Vagina (tissue), 2 donors: Measurements from ENCODE around the gene NRAP. TPM values are rescaled to one million over a fixed set of nuclear protein-coding genes. Genes with fewer than 3 reads are reported as not detected.

ENCODE experiments used
- DNase-seq, 2 donors: peaks; one replicate each; pipeline ENCODE4 v3.0.0-alpha.2; 2017; ENCODE audit errors: extremely low spot score in 2 of 2
- H3K27ac ChIP-seq: fragments of 200-600 bp; sonication (generic); one replicate; pipeline ENCODE4 v1.5.1; 2019
- H3K27me3 ChIP-seq: fragments of 200-600 bp; sonication (generic); one replicate; pipeline ENCODE4 v1.5.1; 2019
- H3K36me3 ChIP-seq, 2 donors: fragments of 200-600 bp; sonication (generic); one replicate each; pipeline ENCODE4 v1.5.1; 2017 to 2019
- H3K4me1 ChIP-seq: fragments of 200-600 bp; sonication (generic); one replicate; pipeline ENCODE4 v1.5.1; 2019
- H3K4me3 ChIP-seq, 2 donors: fragments of 200-600 bp; sonication (generic); 1 replicate in 1 of 2; 2 replicates in 1 of 2; pipeline ENCODE4 v1.5.1; 2016 to 2019
- H3K9me3 ChIP-seq: fragments of 200-600 bp; sonication (generic); one replicate; pipeline ENCODE4 v1.5.1; 2019
- CTCF ChIP-seq, 3 experiments: fragments of 450-650 bp in 2 of 3; fragments of 200-600 bp in 1 of 3; sonication (generic) in 1 of 3; IDR thresholded peaks; one replicate each; pipeline ENCODE4 v1.5.1; 2017 to 2019; ENCODE audit warnings: antibody characterized with exemption in 3 of 3, mild to moderate bottlenecking in 2 of 3, moderate library complexity in 2 of 3
- POLR2A ChIP-seq, 2 donors: fragments of 450-650 bp; IDR thresholded peaks; one replicate each; pipeline ENCODE4 v1.6.1; 2017; ENCODE audit warnings: antibody characterized with exemption in 2 of 2, mild to moderate bottlenecking in 2 of 2, moderate library complexity in 2 of 2
- POLR2AphosphoS5 ChIP-seq, 2 donors: sonication (generic); formaldehyde crosslinking; IDR thresholded peaks; one replicate each; pipeline ENCODE4 v1.9.0; 2017; ENCODE audit warnings: antibody characterized with exemption in 2 of 2, mild to moderate bottlenecking in 2 of 2, low read depth in 1 of 2; ENCODE audit not compliant: insufficient read depth in 1 of 2
- intact Hi-C: fragments of 100-400 bp; cut with DNase I; formaldehyde crosslinking; loops from one replicate; pipeline ENCODE4 v1.15.1; 2023
- total RNA-seq: library from RNA; depleted of rRNA; stranded (reverse); fragments of >200 nt; gene quantifications from one replicate; pipeline ENCODE4 v1.2.3, GENCODE V29; 2016

Gene NRAP
- total RNA-seq, 1 donor from 2014 or later, result not detected

GRCh38 chr10:113711142-113711541 is 47.3 kb upstream of the NRAP start:
- H3K4me3 ChIP-seq, result no peak overlapping the region
- intact Hi-C loops, result no loop called here
- TF ChIP-seq CTCF (IDR thresholded peaks at IDR 0.05), result no peak
- no peak for TF ChIP-seq POLR2A (IDR thresholded peaks at IDR 0.05)
- TF ChIP-seq POLR2AphosphoS5 (IDR thresholded peaks at IDR 0.05; ENCODE audit: insufficient read depth in 1 of 2, low read depth in 1 of 2), result no peak
- H3K36me3 ChIP-seq, result no peaks in the 10 kb centered on the region
- no peak for DNase-seq
- peaks cover 26% of the 10 kb centered on the region for H3K4me1 ChIP-seq
- no peaks in the 10 kb centered on the region for H3K9me3 ChIP-seq
- H3K27ac ChIP-seq, result no peak overlapping the region
- no peaks in the 10 kb centered on the region for H3K27me3 ChIP-seq

DNA sequence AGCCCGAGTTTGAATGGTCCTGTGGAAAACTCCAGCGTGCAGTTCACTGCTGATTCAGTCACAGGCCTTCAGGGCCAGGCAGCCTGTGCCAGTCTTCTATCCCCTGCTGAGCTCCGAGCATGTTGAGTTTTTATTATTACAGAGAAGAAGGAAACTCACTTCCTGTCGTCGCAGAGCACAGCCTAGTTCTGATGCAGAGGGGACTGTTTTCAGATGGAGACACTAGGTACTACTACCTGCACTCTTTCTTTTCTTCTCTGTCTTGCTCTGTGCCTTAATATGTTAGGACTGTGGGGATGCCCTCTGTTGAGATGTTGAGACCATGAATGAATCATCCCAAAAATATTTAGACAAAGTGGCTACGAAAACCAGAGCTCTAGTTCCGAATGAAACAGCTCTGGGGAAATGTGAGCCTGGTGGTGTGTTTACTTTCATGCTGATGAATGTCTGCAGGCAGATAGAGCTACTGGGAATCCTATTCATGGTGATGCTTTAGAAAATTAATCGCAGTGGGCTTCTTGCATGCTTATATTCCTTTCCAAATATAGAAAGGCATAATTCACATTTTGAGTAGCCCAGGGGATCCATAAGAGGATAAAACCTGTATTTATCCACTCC is 45.5 kb upstream of the NRAP start:
- no peaks in the 10 kb centered on the region for H3K36me3 ChIP-seq
- H3K4me3 ChIP-seq, result no peak overlapping the region
- no peaks in the 10 kb centered on the region for H3K9me3 ChIP-seq
- DNase-seq, result no peak
- intact Hi-C loops, result no loop called here
- H3K27me3 ChIP-seq, result no peaks in the 10 kb centered on the region
- no peak overlapping the region for H3K27ac ChIP-seq
- TF ChIP-seq POLR2AphosphoS5 (IDR thresholded peaks at IDR 0.05; ENCODE audit: insufficient read depth in 1 of 2, low read depth in 1 of 2), result no peak
- TF ChIP-seq CTCF (IDR thresholded peaks at IDR 0.05), result no peak
- TF ChIP-seq POLR2A (IDR thresholded peaks at IDR 0.05), result no peak
- peaks cover 28% of the 10 kb centered on the region for H3K4me1 ChIP-seq

GRCh38 chr10:113708640-113709039 is 44.8 kb upstream of the NRAP start:
- peaks cover 28% of the 10 kb centered on the region for H3K4me1 ChIP-seq
- H3K4me3 ChIP-seq, result no peak overlapping the region
- H3K27me3 ChIP-seq, result no peaks in the 10 kb centered on the region
- no peak for DNase-seq
- no peak overlapping the region for H3K27ac ChIP-seq
- TF ChIP-seq POLR2AphosphoS5 (IDR thresholded peaks at IDR 0.05; ENCODE audit: insufficient read depth in 1 of 2, low read depth in 1 of 2), result no peak
- no peak for TF ChIP-seq POLR2A (IDR thresholded peaks at IDR 0.05)
- TF ChIP-seq CTCF (IDR thresholded peaks at IDR 0.05), result no peak
- H3K9me3 ChIP-seq, result no peaks in the 10 kb centered on the region
- H3K36me3 ChIP-seq, result no peaks in the 10 kb centered on the region
- intact Hi-C loops, result no loop called here

- Histone ChIP-seq H3K27ac (no peak overlapping the region), H3K4me1 (peaks cover 31% of the 10 kb centered on the region), H3K4me3 (no peak overlapping the region), H3K36me3 (no peaks in the 10 kb centered on the region), H3K27me3 (no peaks in the 10 kb centered on the region), H3K9me3 (no peaks in the 10 kb centered on the region)
- no peak for TF ChIP-seq POLR2AphosphoS5 (IDR thresholded peaks at IDR 0.05; ENCODE audit: insufficient read depth in 1 of 2, low read depth in 1 of 2)
- no peak for TF ChIP-seq CTCF (IDR thresholded peaks at IDR 0.05)
- TF ChIP-seq POLR2A (IDR thresholded peaks at IDR 0.05), result no peak
- intact Hi-C loops, result no loop called here
- DNase-seq, result no peak
Observed at GRCh38 chr10:113706623-113707022, 42.8 kb upstream of the NRAP start.

DNA sequence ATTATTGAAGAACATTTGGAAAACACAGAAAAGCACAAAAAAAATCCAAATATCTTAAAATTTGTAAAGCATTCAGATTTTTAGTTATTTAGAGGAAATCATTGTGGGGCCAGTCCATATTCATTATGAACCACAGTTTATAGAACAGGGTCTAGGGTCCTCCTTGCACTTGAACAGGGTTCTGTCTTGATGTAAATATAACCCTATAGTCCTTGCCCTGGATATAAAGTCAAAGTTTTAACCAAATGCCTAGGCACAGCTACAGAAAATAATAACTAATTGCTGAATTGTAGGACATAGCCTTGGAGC is 41.5 kb upstream of the NRAP start:
- TF ChIP-seq CTCF (IDR thresholded peaks at IDR 0.05) (no peak), POLR2AphosphoS5 (IDR thresholded peaks at IDR 0.05; ENCODE audit: insufficient read depth in 1 of 2, low read depth in 1 of 2) (no peak), POLR2A (IDR thresholded peaks at IDR 0.05) (no peak)
- DNase-seq, result no peak
- H3K27me3 ChIP-seq, result no peaks in the 10 kb centered on the region
- no peaks in the 10 kb centered on the region for H3K9me3 ChIP-seq
- no peak overlapping the region for H3K4me3 ChIP-seq
- intact Hi-C loops, result no loop called here
- H3K4me1 ChIP-seq, result peaks cover 22% of the 10 kb centered on the region
- H3K36me3 ChIP-seq, result no peaks in the 10 kb centered on the region
- no peak overlapping the region for H3K27ac ChIP-seq
